Right lobe of liver (tissue), 4 donors: Measurements from ENCODE around the gene CERS6.
"Not testable (repeated sequence)": the region's sequence is repeated elsewhere in the genome, so short reads cannot be mapped to it uniquely, and the experiment has no call there.

Experiments used
- POLR2A ChIP-seq: fragments of 450-650 bp; IDR thresholded peaks from one replicate; pipeline ENCODE4 v1.6.1; 2017; ENCODE audit warnings: antibody characterized with exemption, mild to moderate bottlenecking
- TF ChIP-seq, protein P1 (sequence below), 4 donors: fragments of 200-600 bp in 3 of 4; fragments of 450-650 bp in 1 of 4; IDR thresholded peaks; one replicate each; pipeline versions ENCODE4 v1.5.1 to v1.8.0; 2016 to 2022; ENCODE audit warnings: antibody characterized with exemption in 4 of 4, mild to moderate bottlenecking in 2 of 4
- donor health status: DM: no; HTN: no; CAD: no.
- donor health status: DM: no; HTN: no; CAD: no.
- donor health status: DM: no; HTN: yes; CAD: no.

DNA sequence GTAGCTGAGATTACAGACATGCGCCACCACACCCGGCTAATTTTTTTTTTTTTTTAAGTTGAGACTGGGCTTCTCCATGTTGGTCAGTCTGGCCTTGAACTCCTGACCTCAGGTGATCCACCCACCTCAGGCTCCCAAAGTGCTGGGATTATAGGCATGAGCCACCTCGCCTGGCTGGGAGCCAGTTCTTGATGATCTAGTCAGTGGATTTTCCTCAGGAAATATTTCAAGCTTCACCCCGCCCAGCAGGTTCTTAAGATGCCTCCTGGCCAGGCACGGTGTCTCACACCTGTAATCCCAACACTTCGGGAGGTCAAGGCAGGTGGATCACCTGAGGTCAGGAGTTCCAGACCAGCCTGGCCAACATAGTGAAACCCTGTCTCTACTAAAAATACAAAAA, 312.3 kb downstream of the CERS6 start:
- not testable (repeated sequence) for TF ChIP-seq POLR2A
- TF ChIP-seq, protein P1, sequence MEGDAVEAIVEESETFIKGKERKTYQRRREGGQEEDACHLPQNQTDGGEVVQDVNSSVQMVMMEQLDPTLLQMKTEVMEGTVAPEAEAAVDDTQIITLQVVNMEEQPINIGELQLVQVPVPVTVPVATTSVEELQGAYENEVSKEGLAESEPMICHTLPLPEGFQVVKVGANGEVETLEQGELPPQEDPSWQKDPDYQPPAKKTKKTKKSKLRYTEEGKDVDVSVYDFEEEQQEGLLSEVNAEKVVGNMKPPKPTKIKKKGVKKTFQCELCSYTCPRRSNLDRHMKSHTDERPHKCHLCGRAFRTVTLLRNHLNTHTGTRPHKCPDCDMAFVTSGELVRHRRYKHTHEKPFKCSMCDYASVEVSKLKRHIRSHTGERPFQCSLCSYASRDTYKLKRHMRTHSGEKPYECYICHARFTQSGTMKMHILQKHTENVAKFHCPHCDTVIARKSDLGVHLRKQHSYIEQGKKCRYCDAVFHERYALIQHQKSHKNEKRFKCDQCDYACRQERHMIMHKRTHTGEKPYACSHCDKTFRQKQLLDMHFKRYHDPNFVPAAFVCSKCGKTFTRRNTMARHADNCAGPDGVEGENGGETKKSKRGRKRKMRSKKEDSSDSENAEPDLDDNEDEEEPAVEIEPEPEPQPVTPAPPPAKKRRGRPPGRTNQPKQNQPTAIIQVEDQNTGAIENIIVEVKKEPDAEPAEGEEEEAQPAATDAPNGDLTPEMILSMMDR (IDR thresholded peaks at IDR 0.05), result not testable (repeated sequence)
